CMK (cell line): ENCODE measurements around the gene SPATC1L.

Experiments used
- DNase-seq: peaks from one replicate; pipeline ENCODE4 v3.0.0-alpha.2; 2010; ENCODE audit warnings: low read depth

The SPATC1L gene

GRCh38 chr21:46120301-46121285, 63.7 kb downstream of the SPATC1L start:
- no peak for DNase-seq

DNA sequence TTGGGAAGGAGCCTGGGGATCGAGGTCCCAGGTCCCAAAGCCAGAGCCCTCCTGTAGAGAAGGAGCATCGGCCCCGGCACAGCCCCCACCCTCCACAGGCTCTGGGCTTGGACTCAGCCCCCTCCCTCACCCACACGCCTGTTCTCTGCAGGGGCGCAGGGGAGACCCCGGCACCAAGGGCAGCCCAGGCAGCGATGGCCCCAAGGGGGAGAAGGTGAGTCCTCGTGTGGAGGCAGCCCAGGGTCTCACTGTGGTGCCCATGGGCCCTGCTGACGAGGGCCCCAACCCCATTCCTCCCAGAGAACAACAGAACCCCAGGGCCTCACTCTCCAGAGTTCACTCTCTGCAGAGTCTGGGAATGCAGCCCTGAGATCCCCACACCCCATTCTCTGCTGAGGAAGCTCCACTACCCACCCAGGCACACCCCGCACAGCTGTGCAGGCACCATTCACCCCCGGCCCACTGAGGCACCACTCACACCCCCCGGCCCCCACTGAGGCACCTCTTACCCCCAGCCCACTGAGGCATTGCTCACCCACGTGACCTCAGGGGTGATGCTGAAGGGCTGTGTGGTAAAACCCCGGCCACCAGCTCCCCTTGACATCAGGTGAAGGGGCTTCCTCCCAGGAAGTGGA, 64.5 kb downstream of the SPATC1L start:
- no peak for DNase-seq

DNA sequence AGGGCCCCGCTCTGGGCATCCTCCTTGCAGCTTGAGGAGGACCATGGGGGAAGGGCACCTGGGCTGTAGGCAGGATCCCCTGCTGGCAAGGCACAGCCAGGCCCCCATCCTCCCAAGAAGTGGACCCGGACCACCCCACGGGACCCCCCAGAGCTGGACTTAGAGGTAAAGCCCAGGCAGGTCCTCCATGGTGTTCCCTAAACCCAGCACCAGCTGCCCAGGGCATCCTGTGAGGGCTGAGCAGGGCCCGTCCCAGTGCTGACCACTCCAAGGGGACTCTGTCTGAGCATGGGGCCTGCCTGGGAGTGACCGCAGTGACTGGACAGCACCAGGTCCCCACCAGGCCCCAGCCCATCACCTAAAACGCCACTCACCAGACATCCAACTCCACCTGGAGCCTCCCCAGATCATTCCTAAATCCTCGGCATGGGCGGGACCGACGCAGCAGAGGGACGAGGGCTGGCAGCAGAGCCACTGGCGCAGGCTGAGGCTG, 65.1 kb downstream of the SPATC1L start:
- no peak for DNase-seq

GRCh38 chr21:46118316-46119143, 65.7 kb downstream of the SPATC1L start:
- DNase-seq, result no peak

DNA sequence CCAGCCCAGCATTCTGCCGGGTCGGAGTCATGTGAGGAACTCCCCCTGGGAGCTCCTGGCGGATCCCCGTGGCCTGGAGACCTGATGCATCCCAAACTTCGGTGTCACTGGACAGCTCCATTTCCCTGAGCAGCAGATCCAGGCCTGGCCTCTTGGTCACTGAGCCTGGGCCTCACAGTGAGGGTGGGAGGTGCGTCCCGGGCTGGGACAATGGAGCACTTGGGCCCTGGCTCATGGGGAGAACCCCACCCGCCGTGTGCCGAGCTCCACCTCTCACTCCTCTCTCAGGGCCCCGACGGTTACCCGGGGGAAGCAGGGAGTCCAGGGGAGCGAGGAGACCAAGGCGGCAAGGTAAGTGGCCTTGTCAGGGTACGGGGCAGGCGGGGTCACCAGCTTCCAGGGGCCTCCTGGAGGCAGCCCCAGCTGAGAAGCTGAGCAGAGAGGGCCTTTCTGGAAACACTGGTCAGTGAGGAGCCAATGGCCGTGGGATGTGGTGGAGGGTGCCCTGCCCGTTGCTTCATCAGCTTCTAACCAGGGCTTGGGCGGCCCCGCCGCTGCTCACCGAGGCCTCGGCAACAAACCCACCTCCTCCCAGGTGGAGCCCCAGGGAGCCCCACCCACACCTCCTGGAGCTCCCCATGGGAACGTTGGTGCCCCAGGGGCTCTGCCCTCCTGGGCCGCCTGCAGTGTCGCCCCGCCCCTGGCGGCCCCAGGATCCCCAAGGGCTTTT, 66.5 kb downstream of the SPATC1L start:
- DNase-seq, result no peak

- DNase-seq, result no peak
These were observed 67.3 kb downstream of the SPATC1L start for GRCh38 chr21:46116776-46117585.

DNA sequence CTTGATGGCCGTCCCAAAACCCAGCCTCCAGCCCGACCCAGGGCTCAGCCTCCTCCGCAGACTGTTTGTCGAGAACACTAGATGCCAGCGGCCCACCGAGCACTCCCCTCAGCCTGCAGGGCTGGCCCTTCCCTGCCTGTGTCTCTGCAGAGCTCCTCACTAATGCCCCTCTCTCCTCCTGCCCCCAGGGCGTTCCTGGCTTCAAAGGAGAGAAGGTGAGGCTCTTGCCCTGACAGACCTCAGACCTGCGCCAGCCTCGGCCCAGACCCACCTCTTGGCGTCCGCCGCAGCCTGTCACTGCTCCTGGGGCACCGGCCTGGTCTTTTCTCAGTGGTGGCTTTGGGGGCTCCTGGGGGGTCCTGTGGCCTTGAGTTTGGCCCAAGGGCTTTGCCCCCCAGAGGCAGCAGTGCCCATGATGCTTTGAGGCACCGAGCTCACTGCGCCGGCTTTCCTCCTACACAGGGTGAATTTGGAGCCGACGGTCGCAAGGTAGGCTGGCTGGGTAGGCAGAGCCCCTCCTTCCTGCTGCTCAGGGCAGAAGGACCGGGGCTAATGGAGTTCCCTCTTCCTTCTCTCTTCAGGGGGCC, 68.0 kb downstream of the SPATC1L start:
- no peak for DNase-seq

GRCh38 chr21:46115441-46116188, 68.6 kb downstream of the SPATC1L start:
- no peak for DNase-seq

GRCh38 chr21:46114963-46115362, 69.3 kb downstream of the SPATC1L start:
- no peak for DNase-seq

GRCh38 chr21:46113497-46114176, 70.6 kb downstream of the SPATC1L start:
- no peak for DNase-seq

GRCh38 chr21:46112725-46113215, 71.5 kb downstream of the SPATC1L start:
- no peak for DNase-seq

DNA sequence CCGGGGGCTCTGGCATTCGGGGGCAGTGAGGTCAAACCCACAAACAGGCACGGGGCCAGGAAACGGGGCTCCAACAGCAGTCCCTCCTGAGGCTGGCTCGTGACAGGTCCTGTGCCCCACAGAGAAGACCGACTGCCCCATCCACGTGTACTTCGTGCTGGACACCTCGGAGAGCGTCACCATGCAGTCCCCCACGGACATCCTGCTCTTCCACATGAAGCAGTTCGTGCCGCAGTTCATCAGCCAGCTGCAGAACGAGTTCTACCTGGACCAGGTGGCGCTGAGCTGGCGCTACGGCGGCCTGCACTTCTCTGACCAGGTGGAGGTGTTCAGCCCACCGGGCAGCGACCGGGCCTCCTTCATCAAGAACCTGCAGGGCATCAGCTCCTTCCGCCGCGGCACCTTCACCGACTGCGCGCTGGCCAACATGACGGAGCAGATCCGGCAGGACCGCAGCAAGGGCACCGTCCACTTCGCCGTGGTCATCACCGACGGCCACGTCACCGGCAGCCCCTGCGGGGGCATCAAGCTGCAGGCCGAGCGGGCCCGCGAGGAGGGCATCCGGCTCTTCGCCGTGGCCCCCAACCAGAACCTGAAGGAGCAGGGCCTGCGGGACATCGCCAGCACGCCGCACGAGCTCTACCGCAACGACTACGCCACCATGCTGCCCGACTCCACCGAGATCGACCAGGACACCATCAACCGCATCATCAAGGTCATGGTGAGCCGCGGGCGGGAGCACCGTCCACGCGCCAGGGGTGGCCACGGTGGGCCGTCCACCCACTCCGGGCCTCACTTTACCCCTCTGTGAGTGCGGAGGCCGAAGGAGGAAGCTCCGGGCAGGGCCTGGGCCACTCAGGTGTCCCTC, 72.2 kb downstream of the SPATC1L start:
- DNase-seq, result no peak

DNA sequence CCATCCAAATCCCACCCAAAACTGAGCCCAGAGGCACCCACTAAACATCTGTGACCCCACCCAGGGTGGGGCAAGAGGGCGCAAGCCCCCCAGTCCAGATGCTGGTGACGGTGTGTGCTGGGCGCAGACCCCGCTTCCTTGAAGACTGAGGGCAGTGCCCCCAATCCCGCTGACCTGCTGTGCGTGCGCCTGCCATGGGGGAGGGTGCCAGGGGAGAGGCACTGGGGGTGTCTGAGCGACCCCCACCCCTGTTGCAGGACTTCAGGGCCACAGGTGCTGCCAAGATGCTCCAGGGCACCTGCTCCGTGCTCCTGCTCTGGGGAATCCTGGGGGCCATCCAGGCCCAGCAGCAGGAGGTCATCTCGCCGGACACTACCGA, 73.1 kb downstream of the SPATC1L start:
- DNase-seq, result no peak
